NCI-H1092 treated with DMSO at 0.1 percent for 48 hours (cell line): ENCODE results near the gene CNTN2.

Experiments used
- DNase-seq: peaks from one replicate; lab custom pipeline; 2025; lab: John Stamatoyannopoulos, UW

CNTN2 gene

GRCh38 chr1:205074084-205074483 is 31.1 kb downstream of the CNTN2 start:
- DNase-seq, result no peak

GRCh38 chr1:205074513-205074912 is 31.5 kb downstream of the CNTN2 start:
- DNase-seq, result no peak

- DNase-seq, result no peak
These were observed 32.7 kb downstream of the CNTN2 start for GRCh38 chr1:205075642-205076155.

GRCh38 chr1:205076245-205076761 is 33.3 kb downstream of the CNTN2 start:
- no peak for DNase-seq

- DNase-seq, result no peak
These were observed 34.3 kb downstream of the CNTN2 start for GRCh38 chr1:205077158-205077933.

- no peak for DNase-seq
These were observed 34.9 kb downstream of the CNTN2 start for GRCh38 chr1:205077934-205078311.

GRCh38 chr1:205082431-205082830 is 39.4 kb downstream of the CNTN2 start:
- no peak for DNase-seq

- DNase-seq, result no peak
These were observed 41.3 kb downstream of the CNTN2 start, which contains the start of gene TMEM81 for GRCh38 chr1:205084360-205084759. Gene TMEM81 (minus strand): TSS chr1:205084460. CDS start chr1:205084320, 140 bp downstream.

- no peak for DNase-seq
These were observed 45.3 kb downstream of the CNTN2 start for GRCh38 chr1:205088341-205088740.

- no peak for DNase-seq
These were observed 48.2 kb downstream of the CNTN2 start for GRCh38 chr1:205091043-205091740.

- no peak for DNase-seq
These were observed 52.4 kb downstream of the CNTN2 start for GRCh38 chr1:205095422-205095821.

GRCh38 chr1:205098242-205098641 is 55.2 kb downstream of the CNTN2 start:
- DNase-seq, result no peak

- DNase-seq, result no peak
These were observed 59.4 kb downstream of the CNTN2 start for GRCh38 chr1:205102404-205102803.

GRCh38 chr1:205107327-205107726 is 64.3 kb downstream of the CNTN2 start:
- no peak for DNase-seq

- DNase-seq, result no peak
These were observed 65.5 kb downstream of the CNTN2 start for GRCh38 chr1:205108464-205108863.

GRCh38 chr1:205109269-205109668 is 66.3 kb downstream of the CNTN2 start:
- DNase-seq, result no peak

- no peak for DNase-seq
These were observed 66.7 kb downstream of the CNTN2 start for GRCh38 chr1:205109711-205110110.

- DNase-seq, result no peak
These were observed 68.3 kb downstream of the CNTN2 start for GRCh38 chr1:205111354-205111753.

GRCh38 chr1:205118752-205119151 is 75.7 kb downstream of the CNTN2 start:
- DNase-seq, result no peak

GRCh38 chr1:205121660-205122488 is 78.9 kb downstream of the CNTN2 start, which contains the start of gene RBBP5:
Gene RBBP5 (minus strand): TSS chr1:205121978. CDS start chr1:205121873, 105 bp downstream.
- peak; percentile 99 for DNase-seq

- DNase-seq, result no peak
These were observed 79.5 kb downstream of the CNTN2 start for GRCh38 chr1:205122489-205122882.

- no peak for DNase-seq
These were observed 81.7 kb downstream of the CNTN2 start for GRCh38 chr1:205124726-205125125.
